ENCODE results near the gene BDH1. TPM values are rescaled to one million over a fixed set of nuclear protein-coding genes. Genes with fewer than 3 reads are reported as not detected.

BDH1 gene
- total and polyA plus RNA-seq, 2 of the 13 experiments (the other 11 are each of a cell fraction or from before 2014, with no cell fraction given), result 21.2 to 71.9 TPM

DNA sequence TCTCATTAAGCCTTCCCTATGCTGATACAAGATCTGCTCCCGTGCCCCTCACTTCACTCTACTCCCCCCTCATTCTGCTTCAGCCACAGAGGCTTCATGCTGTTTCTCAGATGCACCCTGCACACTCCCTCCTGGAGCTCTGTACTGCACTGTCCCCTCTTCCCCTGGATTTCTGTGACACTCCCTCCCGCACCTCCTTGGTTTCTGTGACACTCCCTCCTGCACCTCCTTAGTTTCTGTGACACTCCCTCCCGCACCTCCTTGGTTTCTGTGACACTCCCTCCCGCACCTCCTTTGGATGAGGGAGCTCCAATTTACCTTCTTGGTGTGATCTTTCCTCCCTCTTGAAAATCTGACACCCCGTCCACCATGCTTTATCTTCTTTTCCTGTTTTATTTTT lies 28.2 kb downstream of the BDH1 start:
- Histone ChIP-seq H2AFZ (ENCODE audit: low read length) (no peak overlapping the region), H3K79me2 (ENCODE audit: insufficient read depth, low read length) (no peaks in the 10 kb centered on the region), H3K27me3 (ENCODE audit: control insufficient read depth in 1 of 2, insufficient read depth in 2 of 2, low read length in 2 of 2) (no peaks in the 10 kb centered on the region), H3K4me2 (ENCODE audit: low read depth, low read length) (no peak overlapping the region), H3K9ac (ENCODE audit: insufficient read depth, low read depth, low read length) (no peak overlapping the region), H3K4me3 (replicated peaks in 1 of 3; ENCODE audit: insufficient read depth in 1 of 3, low read depth in 2 of 3, low read length in 3 of 3) (no peak overlapping the region), H3K36me3 (replicated peaks in 1 of 2; ENCODE audit: control insufficient read depth in 1 of 2, insufficient read depth in 2 of 2, low read length in 2 of 2) (peaks cover 4 to 10% of the 10 kb centered on the region in 2 experiments; a peak in 4 of 5 replicates), H4K20me1 (ENCODE audit: insufficient read depth, low read length) (no peaks in the 10 kb centered on the region), H3K27ac (ENCODE audit: extremely low read length, insufficient read depth, low read length) (no peak overlapping the region), H3K9me3 (ENCODE audit: low read length) (no peaks in the 10 kb centered on the region), H3K4me1 (ENCODE audit: insufficient read depth, low read length) (peaks cover 33% of the 10 kb centered on the region)
- intact Hi-C loops (cut with micrococcal nuclease; ENCODE audit: unreplicated experiment), result no loop called here
- ChIA-PET CTCF (ENCODE audit: low intra/inter-chr PET ratio, low total read pairs) (no interaction called here), POLR2A (interaction anchor here (0.6 kb wide), 1 partner anchor 163 kb away, joined by 3 read pairs; no protein-coding TSS in a partner anchor)
- FAIRE-seq, result no peak
- no TSS peak for BruUV-seq (replicated peaks)
- ATAC-seq, result no peak
- no peak for DNase-seq (ENCODE audit: low spot score)
- 97% methylated on average over 5 of the region's 5 CpGs for WGBS (ENCODE audit: low lambda C conversion rate)
- in situ Hi-C loops (cut with HindIII; ENCODE audit: extremely low pct_ligation_motif_present, low pct_unique_long_range_greater_than_20kb), result no loop called here
- TF ChIP-seq ZFP90 (CRISPR knock-in tag; IDR thresholded peaks at IDR 0.05; ENCODE audit: borderline replicate concordance), result no peak
- TF ChIP-seq SRSF4 (IDR thresholded peaks at IDR 0.05; ENCODE audit: low read depth, low read length, poor library complexity, severe bottlenecking), result no peak
- TF ChIP-seq, protein P1, sequence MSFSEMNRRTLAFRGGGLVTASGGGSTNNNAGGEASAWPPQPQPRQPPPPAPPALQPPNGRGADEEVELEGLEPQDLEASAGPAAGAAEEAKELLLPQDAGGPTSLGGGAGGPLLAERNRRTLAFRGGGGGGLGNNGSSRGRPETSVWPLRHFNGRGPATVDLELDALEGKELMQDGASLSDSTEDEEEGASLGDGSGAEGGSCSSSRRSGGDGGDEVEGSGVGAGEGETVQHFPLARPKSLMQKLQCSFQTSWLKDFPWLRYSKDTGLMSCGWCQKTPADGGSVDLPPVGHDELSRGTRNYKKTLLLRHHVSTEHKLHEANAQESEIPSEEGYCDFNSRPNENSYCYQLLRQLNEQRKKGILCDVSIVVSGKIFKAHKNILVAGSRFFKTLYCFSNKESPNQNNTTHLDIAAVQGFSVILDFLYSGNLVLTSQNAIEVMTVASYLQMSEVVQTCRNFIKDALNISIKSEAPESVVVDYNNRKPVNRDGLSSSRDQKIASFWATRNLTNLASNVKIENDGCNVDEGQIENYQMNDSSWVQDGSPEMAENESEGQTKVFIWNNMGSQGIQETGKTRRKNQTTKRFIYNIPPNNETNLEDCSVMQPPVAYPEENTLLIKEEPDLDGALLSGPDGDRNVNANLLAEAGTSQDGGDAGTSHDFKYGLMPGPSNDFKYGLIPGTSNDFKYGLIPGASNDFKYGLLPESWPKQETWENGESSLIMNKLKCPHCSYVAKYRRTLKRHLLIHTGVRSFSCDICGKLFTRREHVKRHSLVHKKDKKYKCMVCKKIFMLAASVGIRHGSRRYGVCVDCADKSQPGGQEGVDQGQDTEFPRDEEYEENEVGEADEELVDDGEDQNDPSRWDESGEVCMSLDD (CRISPR knock-in tag; IDR thresholded peaks at IDR 0.05; ENCODE audit: borderline replicate concordance), result no peak
- TF ChIP-seq TOPORS (CRISPR knock-in tag; IDR thresholded peaks at IDR 0.05), result no peak
- TF ChIP-seq, protein P2, sequence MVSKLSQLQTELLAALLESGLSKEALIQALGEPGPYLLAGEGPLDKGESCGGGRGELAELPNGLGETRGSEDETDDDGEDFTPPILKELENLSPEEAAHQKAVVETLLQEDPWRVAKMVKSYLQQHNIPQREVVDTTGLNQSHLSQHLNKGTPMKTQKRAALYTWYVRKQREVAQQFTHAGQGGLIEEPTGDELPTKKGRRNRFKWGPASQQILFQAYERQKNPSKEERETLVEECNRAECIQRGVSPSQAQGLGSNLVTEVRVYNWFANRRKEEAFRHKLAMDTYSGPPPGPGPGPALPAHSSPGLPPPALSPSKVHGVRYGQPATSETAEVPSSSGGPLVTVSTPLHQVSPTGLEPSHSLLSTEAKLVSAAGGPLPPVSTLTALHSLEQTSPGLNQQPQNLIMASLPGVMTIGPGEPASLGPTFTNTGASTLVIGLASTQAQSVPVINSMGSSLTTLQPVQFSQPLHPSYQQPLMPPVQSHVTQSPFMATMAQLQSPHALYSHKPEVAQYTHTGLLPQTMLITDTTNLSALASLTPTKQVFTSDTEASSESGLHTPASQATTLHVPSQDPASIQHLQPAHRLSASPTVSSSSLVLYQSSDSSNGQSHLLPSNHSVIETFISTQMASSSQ (IDR thresholded peaks at IDR 0.05; ENCODE audit: low read depth), result no peak
- TF ChIP-seq, protein P2 (CRISPR knock-in tag; IDR thresholded peaks at IDR 0.05; ENCODE audit: borderline replicate concordance), result no peak
- no peak for TF ChIP-seq NFYC (CRISPR knock-in tag; IDR thresholded peaks at IDR 0.05)
- no peak for TF ChIP-seq SMAD9 (CRISPR knock-in tag; IDR thresholded peaks at IDR 0.05)
- TF ChIP-seq, protein P3, sequence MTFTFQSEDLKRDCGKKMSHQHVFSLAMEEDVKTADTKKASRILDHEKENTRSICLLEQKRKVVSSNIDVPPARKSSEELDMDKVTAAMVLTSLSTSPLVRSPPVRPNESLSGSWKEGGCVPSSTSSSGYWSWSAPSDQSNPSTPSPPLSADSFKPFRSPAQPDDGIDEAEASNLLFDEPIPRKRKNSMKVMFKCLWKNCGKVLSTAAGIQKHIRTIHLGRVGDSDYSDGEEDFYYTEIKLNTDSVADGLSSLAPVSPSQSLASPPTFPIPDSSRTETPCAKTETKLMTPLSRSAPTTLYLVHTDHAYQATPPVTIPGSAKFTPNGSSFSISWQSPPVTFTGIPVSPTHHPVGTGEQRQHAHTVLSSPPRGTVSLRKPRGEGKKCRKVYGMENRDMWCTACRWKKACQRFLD (CRISPR knock-in tag; IDR thresholded peaks at IDR 0.05; ENCODE audit: borderline replicate concordance), result no peak
- TF ChIP-seq, protein P4, sequence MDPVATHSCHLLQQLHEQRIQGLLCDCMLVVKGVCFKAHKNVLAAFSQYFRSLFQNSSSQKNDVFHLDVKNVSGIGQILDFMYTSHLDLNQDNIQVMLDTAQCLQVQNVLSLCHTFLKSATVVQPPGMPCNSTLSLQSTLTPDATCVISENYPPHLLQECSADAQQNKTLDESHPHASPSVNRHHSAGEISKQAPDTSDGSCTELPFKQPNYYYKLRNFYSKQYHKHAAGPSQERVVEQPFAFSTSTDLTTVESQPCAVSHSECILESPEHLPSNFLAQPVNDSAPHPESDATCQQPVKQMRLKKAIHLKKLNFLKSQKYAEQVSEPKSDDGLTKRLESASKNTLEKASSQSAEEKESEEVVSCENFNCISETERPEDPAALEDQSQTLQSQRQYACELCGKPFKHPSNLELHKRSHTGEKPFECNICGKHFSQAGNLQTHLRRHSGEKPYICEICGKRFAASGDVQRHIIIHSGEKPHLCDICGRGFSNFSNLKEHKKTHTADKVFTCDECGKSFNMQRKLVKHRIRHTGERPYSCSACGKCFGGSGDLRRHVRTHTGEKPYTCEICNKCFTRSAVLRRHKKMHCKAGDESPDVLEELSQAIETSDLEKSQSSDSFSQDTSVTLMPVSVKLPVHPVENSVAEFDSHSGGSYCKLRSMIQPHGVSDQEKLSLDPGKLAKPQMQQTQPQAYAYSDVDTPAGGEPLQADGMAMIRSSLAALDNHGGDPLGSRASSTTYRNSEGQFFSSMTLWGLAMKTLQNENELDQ (CRISPR knock-in tag; IDR thresholded peaks at IDR 0.05; ENCODE audit: borderline replicate concordance), result no peak
- TF ChIP-seq MXD4 (CRISPR knock-in tag; IDR thresholded peaks at IDR 0.05), result no peak
- no peak for TF ChIP-seq HOXA7 (CRISPR knock-in tag; IDR thresholded peaks at IDR 0.05)
- TF ChIP-seq MED8 (CRISPR knock-in tag; IDR thresholded peaks at IDR 0.05; ENCODE audit: insufficient replicate concordance), result no peak
- no peak for TF ChIP-seq BHLHE40 (IDR thresholded peaks at IDR 0.05; ENCODE audit: low read length)
- no peak for TF ChIP-seq MLLT10 (CRISPR knock-in tag; IDR thresholded peaks at IDR 0.05)
